ENCODE data around the gene BHLHA9.

Gene BHLHA9

DNA sequence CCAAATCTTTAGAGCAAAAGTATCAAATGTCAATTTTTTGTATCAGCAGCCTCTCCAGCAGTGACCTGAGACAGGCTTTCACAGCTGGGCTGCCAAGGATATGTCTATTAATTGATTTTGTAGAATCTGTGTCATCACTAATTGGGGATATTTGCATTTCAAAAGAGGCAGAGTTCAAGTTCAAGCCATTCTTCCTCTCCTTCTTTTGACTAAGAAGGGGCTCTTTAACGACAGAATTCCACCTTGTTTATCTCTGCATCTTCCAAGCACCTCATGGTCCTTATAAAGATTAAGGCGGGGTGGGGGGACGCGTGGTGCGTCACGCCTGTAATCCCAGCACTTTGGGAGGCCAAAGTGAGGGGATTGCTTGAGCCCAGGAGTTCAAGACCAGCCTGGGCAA lies 15.2 kb upstream of the BHLHA9 start:
- DNase-seq (ENCODE audit: low spot score): no peak
- FAIRE-seq: no peak

GRCh38 chr17:1256699-1257098 lies 13.5 kb upstream of the BHLHA9 start:
- FAIRE-seq (no peak), DNase-seq (ENCODE audit: low spot score) (no peak)

- FAIRE-seq: no peak
- no peak for DNase-seq (ENCODE audit: low spot score)
Observed at GRCh38 chr17:1260086-1260769, 10.0 kb upstream of the BHLHA9 start.

DNA sequence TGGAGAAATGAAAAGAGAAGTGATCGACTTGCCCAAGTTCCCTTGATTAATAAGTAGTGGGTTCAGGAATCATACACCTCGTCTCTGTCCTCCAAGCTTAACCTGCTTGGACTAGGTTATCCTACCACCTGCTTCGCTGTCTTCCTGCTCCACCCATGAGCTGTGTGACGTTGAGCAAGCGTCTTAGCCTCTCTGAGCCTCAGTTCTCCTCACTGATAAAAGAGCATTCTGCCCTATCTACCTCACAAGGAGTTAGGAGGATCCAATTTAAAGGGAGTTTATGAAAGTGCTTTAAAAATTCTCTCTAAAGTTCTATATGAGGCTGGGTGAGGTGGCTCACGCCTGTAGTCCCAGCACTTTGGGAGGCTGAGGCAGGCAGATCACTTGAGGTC lies 9.5 kb upstream of the BHLHA9 start:
- FAIRE-seq (no peak), DNase-seq (ENCODE audit: low spot score) (no peak)

- no peak for FAIRE-seq
- DNase-seq (ENCODE audit: low spot score): no peak
Observed at GRCh38 chr17:1264196-1264595, 6.0 kb upstream of the BHLHA9 start.

- DNase-seq (ENCODE audit: low spot score) (no peak), FAIRE-seq (no peak)
Observed at GRCh38 chr17:1267471-1267943, 2.7 kb upstream of the BHLHA9 start.

DNA sequence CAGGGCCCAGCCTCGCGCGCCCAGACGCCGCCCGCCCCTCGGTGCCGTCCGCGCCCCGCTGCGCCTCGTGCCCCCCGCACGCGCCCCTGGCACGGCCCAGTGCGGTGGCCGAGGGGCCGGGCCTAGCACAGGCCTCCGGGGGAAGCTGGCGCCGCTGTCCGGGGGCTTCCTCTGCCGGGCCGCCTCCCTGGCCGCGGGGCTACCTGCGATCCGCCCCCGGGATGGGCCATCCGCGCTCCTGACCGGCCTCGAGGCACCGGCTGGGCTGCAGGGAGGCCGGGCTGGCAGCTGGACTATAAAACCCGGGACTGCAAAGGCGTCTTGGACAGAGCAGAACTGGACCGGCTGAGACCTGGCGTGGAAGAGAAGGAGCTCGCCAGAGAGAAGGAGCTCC lies 783 bp downstream of the BHLHA9 start:
- DNase-seq (ENCODE audit: low spot score) (no peak), FAIRE-seq (no peak)

- DNase-seq (ENCODE audit: low spot score): no peak
- FAIRE-seq: no peak
Observed at GRCh38 chr17:1271441-1271840, 1.2 kb downstream of the BHLHA9 start.

- FAIRE-seq (no peak), DNase-seq (ENCODE audit: low spot score) (no peak)
Observed at GRCh38 chr17:1272701-1273100, 2.5 kb downstream of the BHLHA9 start.

GRCh38 chr17:1273492-1274244 lies 3.4 kb downstream of the BHLHA9 start:
- FAIRE-seq: no peak

GRCh38 chr17:1274245-1274608 lies 4.0 kb downstream of the BHLHA9 start:
- DNase-seq (ENCODE audit: low spot score) (no peak), FAIRE-seq (no peak)

More at GRCh38 chr17:1273492-1274244, 3.4 kb downstream of the BHLHA9 start:
- DNase-seq (ENCODE audit: low spot score): no peak

GRCh38 chr17:1275205-1275961 lies 5.1 kb downstream of the BHLHA9 start:
- DNase-seq (ENCODE audit: low spot score) (no peak), FAIRE-seq (no peak)

DNA sequence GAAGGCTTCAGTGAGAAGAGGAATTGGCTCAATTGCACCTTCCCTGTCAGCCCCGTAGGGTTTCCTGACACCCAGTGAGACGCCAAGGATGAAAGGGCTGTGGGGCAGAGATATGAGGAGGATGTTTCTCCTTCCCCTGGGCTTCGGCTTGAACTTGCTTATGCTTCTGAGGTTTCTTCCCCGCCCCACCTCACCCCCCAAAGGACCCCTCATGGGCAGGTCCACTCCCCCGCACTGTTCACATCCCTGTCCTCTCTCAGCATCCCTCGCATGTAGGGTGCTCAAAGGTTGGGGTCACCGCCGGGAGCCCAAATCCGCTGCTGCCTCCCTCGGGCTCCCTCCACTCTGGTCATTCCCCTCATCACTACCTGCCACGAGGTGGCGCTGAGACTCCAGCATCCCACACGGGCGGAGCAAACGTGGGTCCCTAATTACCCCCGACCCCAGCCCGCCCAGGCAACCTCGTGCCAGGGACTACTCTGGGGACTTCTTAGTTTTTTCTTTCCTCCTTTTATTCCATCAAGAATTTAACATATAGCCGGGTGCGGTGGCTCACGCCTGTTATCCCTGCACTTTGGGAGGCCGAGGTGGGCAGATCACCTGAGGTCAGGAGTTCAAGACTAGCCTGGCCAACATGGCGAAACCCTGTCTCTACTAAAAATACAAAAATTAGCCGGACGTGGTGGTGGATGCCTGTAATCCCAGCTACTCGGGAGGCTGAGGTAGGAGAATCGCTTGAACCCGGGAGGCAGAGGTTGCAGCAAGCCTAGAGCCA lies 5.9 kb downstream of the BHLHA9 start:
- FAIRE-seq: no peak

GRCh38 chr17:1280652-1281051 lies 10.4 kb downstream of the BHLHA9 start:
- no peak for FAIRE-seq
- DNase-seq (ENCODE audit: low spot score): no peak

More for the DNA sequence above, 5.9 kb downstream of the BHLHA9 start:
- no peak for DNase-seq (ENCODE audit: low spot score)

GRCh38 chr17:1286379-1287106 lies 16.3 kb downstream of the BHLHA9 start:
- DNase-seq (ENCODE audit: low spot score) (no peak), FAIRE-seq (no peak)

DNA sequence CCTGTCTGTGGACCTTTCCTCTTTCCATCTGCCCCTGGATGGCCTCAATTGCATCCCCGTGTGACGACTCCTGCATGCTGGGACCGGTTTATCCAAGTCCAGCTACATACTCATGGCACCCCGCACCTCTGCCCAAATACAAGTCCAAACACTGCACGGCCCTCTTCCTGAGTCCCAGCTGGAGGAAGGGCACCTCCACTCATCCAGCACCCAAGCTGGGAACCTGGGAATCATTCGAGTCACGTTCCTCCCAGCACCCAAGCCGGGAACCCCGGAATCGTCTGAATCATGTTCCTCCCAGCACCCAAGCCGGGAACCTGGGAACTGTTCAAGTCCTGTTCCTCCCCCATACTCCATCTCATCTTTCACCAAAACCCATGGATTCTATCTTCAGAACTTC lies 19.5 kb downstream of the BHLHA9 start:
- DNase-seq (ENCODE audit: low spot score) (no peak), FAIRE-seq (no peak)

- DNase-seq (ENCODE audit: low spot score): no peak
- no peak for FAIRE-seq
Observed at GRCh38 chr17:1290676-1291075, 20.4 kb downstream of the BHLHA9 start.

GRCh38 chr17:1294157-1294717 lies 24.0 kb downstream of the BHLHA9 start:
- DNase-seq (ENCODE audit: low spot score) (no peak), FAIRE-seq (no peak)

- no peak for DNase-seq (ENCODE audit: low spot score)
- no peak for FAIRE-seq
Observed at GRCh38 chr17:1298606-1299005, 28.4 kb downstream of the BHLHA9 start.

- no peak for FAIRE-seq
- no peak for DNase-seq (ENCODE audit: low spot score)
Observed at GRCh38 chr17:1299552-1300370, 29.5 kb downstream of the BHLHA9 start.
